Endothelial cell of umbilical vein (primary cell): ENCODE data around the gene APEX1. TPM values are rescaled to one million over a fixed set of nuclear protein-coding genes. Genes with fewer than 3 reads are reported as not detected.

ENCODE experiments used
- BruUV-seq: library from RNA; stranded (reverse); fragments of 400-500 nt; replicated peaks from 2 replicates; lab custom pipeline; 2021; lab: Mats Ljungman, UMichigan
- CTCF ChIA-PET: fragments of 300-600, 350-600 bp; sonication (Branson Sonifier 250); formaldehyde crosslinking; loops from one replicate; lab custom pipeline; 2021; ENCODE audit warnings: antibody characterized with exemption, inconsistent platforms; lab: Charles Lee
- POLR2A ChIA-PET: fragments of 300-600, 350-600 bp; sonication (Branson Sonifier 250); formaldehyde crosslinking; loops from one replicate; lab custom pipeline; 2021; ENCODE audit warnings: antibody characterized with exemption, inconsistent platforms; lab: Charles Lee
- DNase-seq: peaks from one replicate; pipeline ENCODE4 v3.0.0-alpha.2; 2011; ENCODE audit warnings: low read depth, low spot score
- FAIRE-seq: peaks from 2 replicates; lab custom pipeline; 2011; peaks lifted over from hg19 to GRCh38; lab: Jason Lieb, UNC
- H2AFZ ChIP-seq: 2 replicates; pipeline ENCODE4 v1.6.0; 2012; ENCODE audit warnings: low read depth, low read length, control low read depth, inconsistent platforms
- H3K27ac ChIP-seq: 2 replicates; pipeline ENCODE4 v1.5.1; 2011; ENCODE audit warnings: low read depth, mild to moderate bottlenecking, control low read depth, low read length, moderate library complexity; ENCODE audit not compliant: insufficient read depth
- H3K27me3 ChIP-seq, 2 experiments: 2 replicates each; pipeline versions ENCODE4 v1.6.0 to v1.6.1; 2011; ENCODE audit warnings: low read length in 2 of 2, mixed read lengths in 1 of 2; ENCODE audit not compliant: control insufficient read depth in 2 of 2, insufficient read depth in 2 of 2
- H3K36me3 ChIP-seq, 2 experiments: 2 replicates in 1 of 2; 3 replicates in 1 of 2; pipeline ENCODE4 v1.5.1; 2011; ENCODE audit warnings: low read length in 2 of 2, mild to moderate bottlenecking in 1 of 2, moderate library complexity in 1 of 2; ENCODE audit not compliant: control insufficient read depth in 2 of 2, insufficient read depth in 2 of 2; ENCODE audit errors: extremely low read depth in 1 of 2
- H3K4me1 ChIP-seq: 3 replicates; pipeline ENCODE4 v1.5.1; 2011; ENCODE audit warnings: mild to moderate bottlenecking, low read length; ENCODE audit not compliant: control insufficient read depth, insufficient read depth; ENCODE audit errors: extremely low read depth
- H3K4me2 ChIP-seq: 2 replicates; pipeline ENCODE4 v1.6.1; 2011; ENCODE audit warnings: low read length, control low read depth, mixed read lengths; ENCODE audit not compliant: insufficient read depth
- H3K4me3 ChIP-seq, 3 experiments: fragments of 200-600 bp in 1 of 3; sonication (generic), shearing (Covaris generic) in 1 of 3; replicated peaks in 1 of 3; 2 replicates each; pipeline ENCODE4 v1.5.1; 2011 to 2016; ENCODE audit warnings: control low read depth in 3 of 3, low read length in 3 of 3, mild to moderate bottlenecking in 2 of 3, inconsistent platforms in 1 of 3, low read depth in 1 of 3, moderate library complexity in 1 of 3; ENCODE audit not compliant: insufficient read depth in 1 of 3
- H3K79me2 ChIP-seq: 2 replicates; pipeline ENCODE4 v1.6.0; 2012; ENCODE audit warnings: low read length, inconsistent platforms; ENCODE audit not compliant: control insufficient read depth, insufficient read depth
- H3K9ac ChIP-seq: replicated peaks from 2 replicates; pipeline ENCODE3; 2011; ENCODE audit warnings: low read length, control low read depth; ENCODE audit not compliant: insufficient read depth; ENCODE audit errors: extremely low read depth
- H3K9me1 ChIP-seq: replicated peaks from 3 replicates; pipeline ENCODE4 v1.6.0; 2011; ENCODE audit warnings: mild to moderate bottlenecking, low read length; ENCODE audit not compliant: control insufficient read depth, insufficient read depth; ENCODE audit errors: extremely low read depth
- H3K9me3 ChIP-seq: replicated peaks from 2 replicates; pipeline ENCODE4 v1.5.1; 2012; ENCODE audit warnings: low read length, inconsistent platforms; ENCODE audit not compliant: control insufficient read depth, insufficient read depth
- H4K20me1 ChIP-seq: replicated peaks from 2 replicates; pipeline ENCODE3; 2011; ENCODE audit warnings: mild to moderate bottlenecking, low read length; ENCODE audit not compliant: control insufficient read depth, insufficient read depth; ENCODE audit errors: extremely low read depth
- EZH2 ChIP-seq: IDR thresholded peaks from 2 replicates; pipeline ENCODE4 v1.6.1; 2012; ENCODE audit warnings: borderline replicate concordance, low read depth, mild to moderate bottlenecking, moderate library complexity, low read length, inconsistent platforms; ENCODE audit not compliant: severe bottlenecking
- FOS ChIP-seq: IDR thresholded peaks from 2 replicates; pipeline ENCODE4 v1.6.1; 2011; ENCODE audit warnings: mild to moderate bottlenecking, low read length, moderate library complexity, borderline replicate concordance; ENCODE audit not compliant: insufficient read depth
- GATA2 ChIP-seq: IDR thresholded peaks from 2 replicates; pipeline ENCODE4 v1.7.0; 2011; ENCODE audit warnings: low read depth, mild to moderate bottlenecking, moderate library complexity, mixed read lengths, low read length; ENCODE audit not compliant: insufficient read length, insufficient read depth
- MAX ChIP-seq: IDR thresholded peaks from 2 replicates; pipeline ENCODE4 v1.6.1; 2011; ENCODE audit not compliant: insufficient read depth, insufficient read length
- POLR2A ChIP-seq: IDR thresholded peaks from 2 replicates; pipeline ENCODE4 v1.6.1; 2012; ENCODE audit warnings: low read depth, mild to moderate bottlenecking, control low read depth, low read length
- dilution Hi-C: fragments of 300-500 bp; cut with MboI; formaldehyde crosslinking; loops from one replicate; pipeline ENCODE4 v1.15.0; 2019; ENCODE audit warnings: low sequenced_read_pairs; ENCODE audit not compliant: extremely low pct_ligation_motif_present
- intact Hi-C: fragments of 100-400 bp; cut with micrococcal nuclease; formaldehyde crosslinking; loops from one replicate; pipeline ENCODE4 v1.10.0; 2022
- polyA plus RNA-seq, 4 experiments: library from polyadenylated mRNA; depleted of rRNA in 3 of 4; stranded (reverse) in 3 of 4; unstranded in 1 of 4; fragments of >200 nt; gene quantifications; 2 replicates each; pipeline versions ENCODE4 v1.2.1 to v1.2.3, GENCODE V29; 2011 to 2012; ENCODE audit warnings: missing spikeins in 1 of 4
- total RNA-seq: library from RNA; stranded (reverse); gene quantifications from 2 replicates; pipeline ENCODE4 v1.2.3, GENCODE V29; 2021
- TF ChIP-seq, protein P1 (sequence below), 2 donors: IDR thresholded peaks; 1 replicate in 1 of 2; 2 replicates in 1 of 2; pipeline ENCODE4 v1.5.1; 2011; ENCODE audit warnings: low read length in 2 of 2, mild to moderate bottlenecking in 2 of 2, moderate library complexity in 2 of 2, control low read depth in 1 of 2, inconsistent platforms in 1 of 2, low read depth in 1 of 2; ENCODE audit not compliant: insufficient read depth in 1 of 2; ENCODE audit errors: extremely low read depth in 1 of 2

The APEX1 gene
- total and polyA plus RNA-seq, 2 donors (not counting 3 experiments of a cell fraction or from before 2014, with no cell fraction given), result 231 to 304 TPM

DNA sequence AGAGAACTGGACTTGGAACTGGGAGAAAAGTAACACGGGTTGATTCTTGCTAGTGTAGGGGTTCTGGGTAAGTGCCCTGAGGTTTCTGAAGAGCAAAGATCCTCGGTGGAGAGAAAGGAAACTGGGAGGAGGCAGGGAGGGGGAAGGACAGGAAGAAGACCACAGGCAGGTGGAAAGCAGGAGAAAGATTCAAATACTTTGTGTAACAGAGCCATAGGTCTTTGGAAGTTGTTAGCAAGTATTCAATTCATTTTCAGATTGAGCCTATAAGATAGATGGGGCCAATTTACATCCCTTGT lies 15.5 kb downstream of the APEX1 start:
- TF ChIP-seq POLR2A, result no peak
- TF ChIP-seq FOS, result no peak
- TF ChIP-seq GATA2, result no peak
- TF ChIP-seq, protein P1, sequence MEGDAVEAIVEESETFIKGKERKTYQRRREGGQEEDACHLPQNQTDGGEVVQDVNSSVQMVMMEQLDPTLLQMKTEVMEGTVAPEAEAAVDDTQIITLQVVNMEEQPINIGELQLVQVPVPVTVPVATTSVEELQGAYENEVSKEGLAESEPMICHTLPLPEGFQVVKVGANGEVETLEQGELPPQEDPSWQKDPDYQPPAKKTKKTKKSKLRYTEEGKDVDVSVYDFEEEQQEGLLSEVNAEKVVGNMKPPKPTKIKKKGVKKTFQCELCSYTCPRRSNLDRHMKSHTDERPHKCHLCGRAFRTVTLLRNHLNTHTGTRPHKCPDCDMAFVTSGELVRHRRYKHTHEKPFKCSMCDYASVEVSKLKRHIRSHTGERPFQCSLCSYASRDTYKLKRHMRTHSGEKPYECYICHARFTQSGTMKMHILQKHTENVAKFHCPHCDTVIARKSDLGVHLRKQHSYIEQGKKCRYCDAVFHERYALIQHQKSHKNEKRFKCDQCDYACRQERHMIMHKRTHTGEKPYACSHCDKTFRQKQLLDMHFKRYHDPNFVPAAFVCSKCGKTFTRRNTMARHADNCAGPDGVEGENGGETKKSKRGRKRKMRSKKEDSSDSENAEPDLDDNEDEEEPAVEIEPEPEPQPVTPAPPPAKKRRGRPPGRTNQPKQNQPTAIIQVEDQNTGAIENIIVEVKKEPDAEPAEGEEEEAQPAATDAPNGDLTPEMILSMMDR (IDR thresholded peaks at IDR 0.05; ENCODE audit: extremely low read depth in 1 of 2, insufficient read depth in 1 of 2, low read depth in 1 of 2, low read length in 2 of 2), result no peak
- Histone ChIP-seq H3K9me1 (no peaks in the 10 kb centered on the region), H3K27me3 (peaks cover 0 to 2% of the 10 kb centered on the region in 2 experiments), H3K4me2 (peak overlapping the region; percentile 94), H3K9ac (peak overlapping the region; percentile 83), H3K27ac (peak overlapping the region; percentile 76), H3K36me3 (peaks cover 16 to 17% of the 10 kb centered on the region in 2 experiments), H3K9me3 (no peaks in the 10 kb centered on the region), H2AFZ (no peak overlapping the region), H3K4me3 (peak overlapping the region; percentile 60 to 94 (median 77)), H3K4me1 (peaks cover 24% of the 10 kb centered on the region), H4K20me1 (no peaks in the 10 kb centered on the region), H3K79me2 (peaks cover 59% of the 10 kb centered on the region)
- BruUV-seq, result no TSS peak
- dilution Hi-C loops, result loop anchor here (10.0 kb wide), 1 partner anchor 116 kb away; no protein-coding TSS in a partner anchor
- DNase-seq (no peak), FAIRE-seq (peak; percentile 43)
- ChIA-PET POLR2A (interaction anchor here (1.2 to 4.2 kb wide), 9 partner anchors 9 to 213 kb away, joined by 3 to 32 read pairs (median 9); partner anchors contain the start of genes APEX1, OSGEP, PARP2 and PIP4P1), CTCF (interaction anchor here (1.4 to 2.7 kb wide), 4 partner anchors 12 to 136 kb away, joined by 4 to 16 read pairs (median 4); no protein-coding TSS in a partner anchor)
- intact Hi-C loops, result no loop called here

GRCh38 chr14:20472536-20473169 lies 17.6 kb downstream of the APEX1 start:
- CTCF ChIA-PET, result interaction anchor here (1.4 kb wide), 1 partner anchor 11 kb away, joined by 4 read pairs; the partner anchor contains the start of gene PIP4P1
- H3K27ac ChIP-seq, result no peak overlapping the region
- POLR2A ChIA-PET, result interaction anchor here (1.0 kb wide), 1 partner anchor 130 kb away, joined by 3 read pairs; no protein-coding TSS in a partner anchor
- FAIRE-seq (no peak), DNase-seq (no peak)
- no peak overlapping the region for H3K4me2 ChIP-seq
- H3K9ac ChIP-seq, result no peak overlapping the region
- peaks cover 25 to 27% of the 10 kb centered on the region in 2 experiments for H3K36me3 ChIP-seq
- no peak overlapping the region for H2AFZ ChIP-seq
- no peaks in the 10 kb centered on the region for H3K9me1 ChIP-seq
- H3K27me3 ChIP-seq, result no peaks in the 10 kb centered on the region
- H3K4me1 ChIP-seq, result peaks cover 40% of the 10 kb centered on the region
- H3K9me3 ChIP-seq, result no peaks in the 10 kb centered on the region
- no peaks in the 10 kb centered on the region for H4K20me1 ChIP-seq
- H3K4me3 ChIP-seq, result no peak overlapping the region
- no TSS peak for BruUV-seq
- dilution Hi-C loops, result loop anchor here (10.0 kb wide), 1 partner anchor 118 kb away; no protein-coding TSS in a partner anchor
- TF ChIP-seq MAX, result no peak
- no peak for TF ChIP-seq POLR2A
- no peak for TF ChIP-seq EZH2
- peaks cover 59% of the 10 kb centered on the region for H3K79me2 ChIP-seq
- intact Hi-C loops, result no loop called here
